GM19099 (cell line): Measurements from ENCODE around the gene GPR143.

Experiments used
- POLR2A ChIP-seq: IDR thresholded peaks from 3 replicates; pipeline ENCODE4 v1.6.1; 2011; ENCODE audit warnings: low read depth; ENCODE audit not compliant: insufficient read length; ENCODE audit errors: extremely low read depth

Gene GPR143

GRCh38 chrX:9738151-9738550 lies 27.5 kb downstream of the GPR143 start:
- TF ChIP-seq POLR2A, result no peak

GRCh38 chrX:9737363-9737762 lies 28.3 kb downstream of the GPR143 start:
- TF ChIP-seq POLR2A, result no peak

GRCh38 chrX:9730752-9731151 lies 34.9 kb downstream of the GPR143 start:
- no peak for TF ChIP-seq POLR2A

GRCh38 chrX:9730078-9730477 lies 35.6 kb downstream of the GPR143 start:
- no peak for TF ChIP-seq POLR2A

GRCh38 chrX:9729171-9729885 lies 36.3 kb downstream of the GPR143 start:
- no peak for TF ChIP-seq POLR2A

- TF ChIP-seq POLR2A, result no peak
These were observed 37.4 kb downstream of the GPR143 start for GRCh38 chrX:9728261-9728660.

- TF ChIP-seq POLR2A, result no peak
These were observed 40.9 kb downstream of the GPR143 start for GRCh38 chrX:9724711-9725110.

- no peak for TF ChIP-seq POLR2A
These were observed 48.3 kb downstream of the GPR143 start for GRCh38 chrX:9717376-9717775.

- no peak for TF ChIP-seq POLR2A
These were observed 55.3 kb downstream of the GPR143 start for GRCh38 chrX:9710332-9710731.

GRCh38 chrX:9708923-9709553 lies 56.6 kb downstream of the GPR143 start:
- TF ChIP-seq POLR2A, result no peak

- TF ChIP-seq POLR2A, result no peak
These were observed 57.6 kb downstream of the GPR143 start for GRCh38 chrX:9708086-9708485.

- no peak for TF ChIP-seq POLR2A
These were observed 58.2 kb downstream of the GPR143 start for GRCh38 chrX:9707306-9708033.

- no peak for TF ChIP-seq POLR2A
These were observed 59.2 kb downstream of the GPR143 start for GRCh38 chrX:9706421-9706820.

GRCh38 chrX:9704876-9705465 lies 60.7 kb downstream of the GPR143 start:
- no peak for TF ChIP-seq POLR2A

- TF ChIP-seq POLR2A, result no peak
These were observed 62.2 kb downstream of the GPR143 start for GRCh38 chrX:9703406-9703805.
